Measurements from ENCODE around the gene OBI1. TPM values are rescaled to one million over a fixed set of nuclear protein-coding genes. Genes with fewer than 3 reads are reported as not detected.

OBI1 gene
- polyA plus RNA-seq (2013, experiment 1 of 2) = 22.0 TPM
- 22.1 TPM for polyA plus RNA-seq (2013, experiment 2 of 2)

- Histone ChIP-seq H2BK15ac (ENCODE audit: low read length) (peak within 1 kb of the TSS; percentile 8), H3K18ac (ENCODE audit: low read length) (peak within 1 kb of the TSS; percentile 74), H3K9ac (ENCODE audit: low read depth, low read length, poor library complexity) (peak within 1 kb of the TSS; percentile 90), H3K27me3 (ENCODE audit: control insufficient read depth in 3 of 3, insufficient read depth in 3 of 3, low read depth in 1 of 3, low read length in 3 of 3) (peaks cover 0 to 2% (median 0%) of the 10 kb centered on the region in 3 experiments), H2AK5ac (ENCODE audit: low read depth, low read length) (no peak within 1 kb of the TSS), H3K27ac (replicated peaks; ENCODE audit: low read length) (peak within 1 kb of the TSS; percentile 82), H2AFZ (ENCODE audit: low read length) (peak within 1 kb of the TSS; percentile 96), H2BK12ac (ENCODE audit: low read length) (no peak within 1 kb of the TSS), H3K4ac (ENCODE audit: low read length) (no peak within 1 kb of the TSS), H4K8ac (ENCODE audit: low read depth, low read length) (no peak within 1 kb of the TSS), H3K9me3 (replicated peaks in 1 of 2; ENCODE audit: control insufficient read depth in 2 of 2, insufficient read depth in 1 of 2, low read depth in 1 of 2, low read length in 2 of 2) (no peaks in the 10 kb centered on the region), H3K23ac (ENCODE audit: low read depth, low read length, poor library complexity) (peak within 1 kb of the TSS; percentile 8), H3K4me3 (ENCODE audit: low read length in 2 of 2) (peak within 1 kb of the TSS; percentile 89 to 95), H3K79me1 (ENCODE audit: low read depth, low read length) (peaks cover 2% of the 10 kb centered on the region), H2BK5ac (ENCODE audit: low read length) (no peak within 1 kb of the TSS), H3K14ac (ENCODE audit: low read length) (no peak within 1 kb of the TSS), H2BK120ac (ENCODE audit: low read depth, low read length) (no peak within 1 kb of the TSS), H3K4me2 (ENCODE audit: insufficient read depth, low read length, poor library complexity, severe bottlenecking) (peak within 1 kb of the TSS; percentile 62), H3K36me3 (replicated peaks in 1 of 2; ENCODE audit: control insufficient read depth in 2 of 2, insufficient read depth in 2 of 2, low read length in 2 of 2) (peaks cover 0 to 16% of the 10 kb centered on the region in 2 donors), H4K91ac (ENCODE audit: low read depth, low read length, poor library complexity) (no peak within 1 kb of the TSS), H3K4me1 (ENCODE audit: control insufficient read depth in 2 of 2, insufficient read depth in 1 of 2, low read depth in 1 of 2, low read length in 2 of 2) (peaks cover 0 to 3% of the 10 kb centered on the region in 2 donors)
- no CpG with 5 or more reads among the region's 67 CpGs for WGBS, 2 donors (ENCODE audit: extremely low coverage in 2 of 2, insufficient read length in 2 of 2, insufficient replicate concordance in 1 of 2)
- peak; percentile 74 for DNase-seq (ENCODE audit: low spot score)
Measured at GRCh38 chr13:78658630-78659449, at the start of gene OBI1. TSS of gene OBI1 (minus strand) at chr13:78659155. CDS start at chr13:78659120, 35 bp downstream.

- no peaks in the 10 kb centered on the region for H3K36me3 ChIP-seq (replicated peaks in 1 of 2; ENCODE audit: control insufficient read depth in 2 of 2, insufficient read depth in 2 of 2, low read length in 2 of 2)
- no peak overlapping the region for H3K4ac ChIP-seq (ENCODE audit: low read length)
- no peak overlapping the region for H3K27ac ChIP-seq (replicated peaks; ENCODE audit: low read length)
- H3K18ac ChIP-seq (ENCODE audit: low read length) = no peak overlapping the region
- H3K79me1 ChIP-seq (ENCODE audit: low read depth, low read length) = no peaks in the 10 kb centered on the region
- H3K4me2 ChIP-seq (ENCODE audit: insufficient read depth, low read length, poor library complexity, severe bottlenecking) = no peak overlapping the region
- no peak overlapping the region for H2BK12ac ChIP-seq (ENCODE audit: low read length)
- no peak overlapping the region for H2BK5ac ChIP-seq (ENCODE audit: low read length)
- no peak overlapping the region for H2AK5ac ChIP-seq (ENCODE audit: low read depth, low read length)
- H3K14ac ChIP-seq (ENCODE audit: low read length) = no peak overlapping the region
- peaks cover 0 to 2% of the 10 kb centered on the region in 2 donors for H3K4me1 ChIP-seq (ENCODE audit: control insufficient read depth in 2 of 2, insufficient read depth in 1 of 2, low read depth in 1 of 2, low read length in 2 of 2)
- no peak overlapping the region for H4K8ac ChIP-seq (ENCODE audit: low read depth, low read length)
- no peak overlapping the region for H4K91ac ChIP-seq (ENCODE audit: low read depth, low read length, poor library complexity)
- no peak overlapping the region for H2BK15ac ChIP-seq (ENCODE audit: low read length)
- H3K27me3 ChIP-seq (ENCODE audit: control insufficient read depth in 3 of 3, insufficient read depth in 3 of 3, low read depth in 1 of 3, low read length in 3 of 3) = no peaks in the 10 kb centered on the region
- no peak overlapping the region for H3K9ac ChIP-seq (ENCODE audit: low read depth, low read length, poor library complexity)
- H3K23ac ChIP-seq (ENCODE audit: low read depth, low read length, poor library complexity) = no peak overlapping the region
- H2AFZ ChIP-seq (ENCODE audit: low read length) = no peak overlapping the region
- no peak for DNase-seq (ENCODE audit: low spot score)
- no CpG with 5 or more reads among the region's 1 CpG for WGBS, 2 donors (ENCODE audit: extremely low coverage in 2 of 2, insufficient read length in 2 of 2, insufficient replicate concordance in 1 of 2)
- H3K9me3 ChIP-seq (replicated peaks in 1 of 2; ENCODE audit: control insufficient read depth in 2 of 2, insufficient read depth in 1 of 2, low read depth in 1 of 2, low read length in 2 of 2) = no peaks in the 10 kb centered on the region
- H2BK120ac ChIP-seq (ENCODE audit: low read depth, low read length) = no peak overlapping the region
- no peak overlapping the region for H3K4me3 ChIP-seq (ENCODE audit: low read length in 2 of 2)
Measured at GRCh38 chr13:78701383-78701782, 42.4 kb upstream of the OBI1 start.

- no peaks in the 10 kb centered on the region for H3K36me3 ChIP-seq (replicated peaks in 1 of 2; ENCODE audit: control insufficient read depth in 2 of 2, insufficient read depth in 2 of 2, low read length in 2 of 2)
- H3K9ac ChIP-seq (ENCODE audit: low read depth, low read length, poor library complexity) = no peak overlapping the region
- H2AFZ ChIP-seq (ENCODE audit: low read length) = no peak overlapping the region
- no peak overlapping the region for H2BK5ac ChIP-seq (ENCODE audit: low read length)
- H2BK15ac ChIP-seq (ENCODE audit: low read length) = no peak overlapping the region
- no peak overlapping the region for H3K18ac ChIP-seq (ENCODE audit: low read length)
- peaks cover 0 to 2% of the 10 kb centered on the region in 2 donors for H3K4me1 ChIP-seq (ENCODE audit: control insufficient read depth in 2 of 2, insufficient read depth in 1 of 2, low read depth in 1 of 2, low read length in 2 of 2)
- H3K9me3 ChIP-seq (replicated peaks in 1 of 2; ENCODE audit: control insufficient read depth in 2 of 2, insufficient read depth in 1 of 2, low read depth in 1 of 2, low read length in 2 of 2) = no peaks in the 10 kb centered on the region
- no peak for DNase-seq (ENCODE audit: low spot score)
- no peak overlapping the region for H2BK120ac ChIP-seq (ENCODE audit: low read depth, low read length)
- no peak overlapping the region for H4K91ac ChIP-seq (ENCODE audit: low read depth, low read length, poor library complexity)
- H3K79me1 ChIP-seq (ENCODE audit: low read depth, low read length) = no peaks in the 10 kb centered on the region
- H3K4me2 ChIP-seq (ENCODE audit: insufficient read depth, low read length, poor library complexity, severe bottlenecking) = no peak overlapping the region
- no peak overlapping the region for H4K8ac ChIP-seq (ENCODE audit: low read depth, low read length)
- no CpG with 5 or more reads among the region's 3 CpGs for WGBS, 2 donors (ENCODE audit: extremely low coverage in 2 of 2, insufficient read length in 2 of 2, insufficient replicate concordance in 1 of 2)
- H3K23ac ChIP-seq (ENCODE audit: low read depth, low read length, poor library complexity) = no peak overlapping the region
- no peak overlapping the region for H3K27ac ChIP-seq (replicated peaks; ENCODE audit: low read length)
- H3K27me3 ChIP-seq (ENCODE audit: control insufficient read depth in 3 of 3, insufficient read depth in 3 of 3, low read depth in 1 of 3, low read length in 3 of 3) = no peaks in the 10 kb centered on the region
- H2BK12ac ChIP-seq (ENCODE audit: low read length) = no peak overlapping the region
- H2AK5ac ChIP-seq (ENCODE audit: low read depth, low read length) = no peak overlapping the region
- no peak overlapping the region for H3K4me3 ChIP-seq (ENCODE audit: low read length in 2 of 2)
- no peak overlapping the region for H3K14ac ChIP-seq (ENCODE audit: low read length)
- no peak overlapping the region for H3K4ac ChIP-seq (ENCODE audit: low read length)
Measured at GRCh38 chr13:78700121-78700910, 41.4 kb upstream of the OBI1 start.

- Histone ChIP-seq H4K91ac (ENCODE audit: low read depth, low read length, poor library complexity) (no peak overlapping the region), H3K9me3 (replicated peaks in 1 of 2; ENCODE audit: control insufficient read depth in 2 of 2, insufficient read depth in 1 of 2, low read depth in 1 of 2, low read length in 2 of 2) (peaks cover 0 to 2% of the 10 kb centered on the region in 2 donors), H3K9ac (ENCODE audit: low read depth, low read length, poor library complexity) (no peak overlapping the region), H2BK5ac (ENCODE audit: low read length) (no peak overlapping the region), H2BK12ac (ENCODE audit: low read length) (no peak overlapping the region), H3K14ac (ENCODE audit: low read length) (no peak overlapping the region), H3K23ac (ENCODE audit: low read depth, low read length, poor library complexity) (no peak overlapping the region), H3K18ac (ENCODE audit: low read length) (no peak overlapping the region), H3K4me2 (ENCODE audit: insufficient read depth, low read length, poor library complexity, severe bottlenecking) (no peak overlapping the region), H2BK15ac (ENCODE audit: low read length) (no peak overlapping the region), H2AFZ (ENCODE audit: low read length) (no peak overlapping the region), H3K27me3 (ENCODE audit: control insufficient read depth in 3 of 3, insufficient read depth in 3 of 3, low read depth in 1 of 3, low read length in 3 of 3) (no peaks in the 10 kb centered on the region), H3K79me1 (ENCODE audit: low read depth, low read length) (no peaks in the 10 kb centered on the region), H3K4ac (ENCODE audit: low read length) (no peak overlapping the region), H3K36me3 (replicated peaks in 1 of 2; ENCODE audit: control insufficient read depth in 2 of 2, insufficient read depth in 2 of 2, low read length in 2 of 2) (no peaks in the 10 kb centered on the region), H3K4me1 (ENCODE audit: control insufficient read depth in 2 of 2, insufficient read depth in 1 of 2, low read depth in 1 of 2, low read length in 2 of 2) (no peaks in the 10 kb centered on the region), H3K27ac (replicated peaks; ENCODE audit: low read length) (no peak overlapping the region), H4K8ac (ENCODE audit: low read depth, low read length) (no peak overlapping the region), H3K4me3 (ENCODE audit: low read length in 2 of 2) (no peak overlapping the region), H2AK5ac (ENCODE audit: low read depth, low read length) (no peak overlapping the region), H2BK120ac (ENCODE audit: low read depth, low read length) (no peak overlapping the region)
- no peak for DNase-seq (ENCODE audit: low spot score)
- WGBS, 2 donors (ENCODE audit: extremely low coverage in 2 of 2, insufficient read length in 2 of 2, insufficient replicate concordance in 1 of 2) = no CpG with 5 or more reads among the region's 2 CpGs
Measured at GRCh38 chr13:78689011-78689410, 30.1 kb upstream of the OBI1 start.

All from neuronal stem cell (in vitro differentiated cells).